Pancreas (tissue), 10 donors: ENCODE results near the gene KCND2. TPM values are rescaled to one million over a fixed set of nuclear protein-coding genes. Genes with fewer than 3 reads are reported as not detected.

Experiments used
- ATAC-seq, 4 donors: fragments of 200-7000 bp; cut with Tn5 transposase; one replicate each; pipeline versions ENCODE4 v1.8.0 to v1.9.1; 2020; ENCODE audit warnings: mild to moderate bottlenecking in 4 of 4, moderate library complexity in 4 of 4
- DNase-seq, 6 donors: peaks; one replicate each; pipeline ENCODE4 v3.0.0-alpha.2; 2020
- FAIRE-seq: peaks from 2 replicates; lab custom pipeline; 2012; peaks lifted over from hg19 to GRCh38; lab: Jason Lieb, UNC
- H3K27ac ChIP-seq, 4 donors: fragments of 200-600 bp; sonication (generic); 1 replicate in 3 of 4; 2 replicates in 1 of 4; pipeline versions ENCODE4 v1.5.0 to v1.8.0; 2020
- H3K27me3 ChIP-seq, 4 donors: fragments of 200-600 bp; one replicate each; pipeline ENCODE4 v1.8.0; 2021
- H3K36me3 ChIP-seq, 3 donors: fragments of 200-600 bp; sonication (generic) in 1 of 3; one replicate each; pipeline versions ENCODE4 v1.5.0 to v1.8.0; 2020 to 2021
- H3K4me1 ChIP-seq, 3 donors: fragments of 200-600 bp; one replicate each; pipeline ENCODE4 v1.8.0; 2021
- H3K4me3 ChIP-seq, 4 donors: fragments of 200-600 bp; sonication (generic) in 2 of 4; one replicate each; pipeline versions ENCODE4 v1.5.0 to v1.8.0; 2020 to 2021
- H3K9me3 ChIP-seq, 4 donors: fragments of 200-600 bp; one replicate each; pipeline ENCODE4 v1.8.0; 2021
- WGBS, 2 donors: extraction: QIAGEN DNeasy Blood & Tissue Kit; methylation state at CpG; one replicate each; pipeline ENCODE4 v1.1.7; 2013; 5-methylcytosine and 5-hydroxymethylcytosine counted together
- intact Hi-C, 3 donors: fragments of 100-400 bp; cut with DNase I; formaldehyde crosslinking; loops; one replicate each; pipeline versions ENCODE4 v1.11.1 to v1.14.2; 2022
- polyA plus RNA-seq, 2 donors: library from polyadenylated mRNA; stranded (reverse); fragments of 200-250 nt; gene quantifications; one replicate each; pipeline ENCODE4 v1.2.3, GENCODE V29; 2013
- total RNA-seq, 6 donors: library from RNA; stranded (reverse); fragmentation: NEBNext Ultra II Directional in 4 of 6; extraction: Animal tissue kit (Norgen Biotek cat#: 25700) in 4 of 6; gene quantifications; one replicate each; pipeline versions ENCODE4 v1.2.1 to v1.2.4, GENCODE V29; 2021 to 2023
- TF ChIP-seq, protein P1 (sequence below), 4 donors: fragments of 200-600 bp; sonication (generic) in 3 of 4; IDR thresholded peaks; one replicate each; pipeline versions ENCODE4 v1.5.0 to v1.8.0; 2021; ENCODE audit warnings: antibody characterized with exemption in 4 of 4
- donor health status: healthy with polysubstance abuse.
- donor health status: DM: no; HTN: no; CAD: no; lungs with moderate emphysema.
- donor health status: DM: no; HTN: no; CAD: no.
- donor health status: control.
- donor health status: control.
- donor health status: Bipolar disorder and iron deficiency.
- donor health status: DM: yes; HTN: yes; CAD: no.
- donor health status: DM: no; HTN: no; CAD: no.
- donor health status: DM: no; HTN: no; CAD: no.
- donor health status: DM: yes; HTN: yes; CAD: no.

KCND2 gene
- total and polyA plus RNA-seq, 8 donors: 0.11 to 1.2 (median 0.27) TPM

DNA sequence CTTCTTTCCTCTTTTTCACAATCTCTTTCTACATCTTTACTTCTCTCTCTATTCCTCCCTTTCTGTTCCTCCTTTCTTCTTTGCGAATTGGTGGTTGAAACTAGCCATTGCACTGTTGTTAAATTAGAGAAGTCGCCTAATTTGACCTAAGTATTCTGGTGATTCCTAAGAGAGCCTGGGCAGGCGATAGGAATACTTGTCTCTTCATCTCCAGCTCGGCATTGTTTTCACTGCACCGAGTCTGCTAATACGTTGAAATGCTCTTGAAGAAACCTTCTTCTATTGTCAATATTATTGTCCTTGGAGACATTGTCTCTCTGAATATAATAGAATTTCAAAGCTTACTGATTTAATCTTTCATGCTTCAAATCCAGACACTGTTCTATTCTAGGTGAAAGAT is 31.7 kb downstream of the KCND2 start:
- 70 to 80% methylated on average over 6 of the region's 6 CpGs for WGBS, 2 donors
- no peak for FAIRE-seq
- DNase-seq: no peak
- no peaks in the 10 kb centered on the region for H3K36me3 ChIP-seq
- ATAC-seq: no peak
- intact Hi-C loops: no loop called here
- H3K27ac ChIP-seq: no peak overlapping the region
- TF ChIP-seq, protein P1, sequence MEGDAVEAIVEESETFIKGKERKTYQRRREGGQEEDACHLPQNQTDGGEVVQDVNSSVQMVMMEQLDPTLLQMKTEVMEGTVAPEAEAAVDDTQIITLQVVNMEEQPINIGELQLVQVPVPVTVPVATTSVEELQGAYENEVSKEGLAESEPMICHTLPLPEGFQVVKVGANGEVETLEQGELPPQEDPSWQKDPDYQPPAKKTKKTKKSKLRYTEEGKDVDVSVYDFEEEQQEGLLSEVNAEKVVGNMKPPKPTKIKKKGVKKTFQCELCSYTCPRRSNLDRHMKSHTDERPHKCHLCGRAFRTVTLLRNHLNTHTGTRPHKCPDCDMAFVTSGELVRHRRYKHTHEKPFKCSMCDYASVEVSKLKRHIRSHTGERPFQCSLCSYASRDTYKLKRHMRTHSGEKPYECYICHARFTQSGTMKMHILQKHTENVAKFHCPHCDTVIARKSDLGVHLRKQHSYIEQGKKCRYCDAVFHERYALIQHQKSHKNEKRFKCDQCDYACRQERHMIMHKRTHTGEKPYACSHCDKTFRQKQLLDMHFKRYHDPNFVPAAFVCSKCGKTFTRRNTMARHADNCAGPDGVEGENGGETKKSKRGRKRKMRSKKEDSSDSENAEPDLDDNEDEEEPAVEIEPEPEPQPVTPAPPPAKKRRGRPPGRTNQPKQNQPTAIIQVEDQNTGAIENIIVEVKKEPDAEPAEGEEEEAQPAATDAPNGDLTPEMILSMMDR (IDR thresholded peaks at IDR 0.05): no peak
- no peaks in the 10 kb centered on the region for H3K9me3 ChIP-seq
- H3K4me3 ChIP-seq: no peak overlapping the region
- no peaks in the 10 kb centered on the region for H3K4me1 ChIP-seq
- no peaks in the 10 kb centered on the region for H3K27me3 ChIP-seq

DNA sequence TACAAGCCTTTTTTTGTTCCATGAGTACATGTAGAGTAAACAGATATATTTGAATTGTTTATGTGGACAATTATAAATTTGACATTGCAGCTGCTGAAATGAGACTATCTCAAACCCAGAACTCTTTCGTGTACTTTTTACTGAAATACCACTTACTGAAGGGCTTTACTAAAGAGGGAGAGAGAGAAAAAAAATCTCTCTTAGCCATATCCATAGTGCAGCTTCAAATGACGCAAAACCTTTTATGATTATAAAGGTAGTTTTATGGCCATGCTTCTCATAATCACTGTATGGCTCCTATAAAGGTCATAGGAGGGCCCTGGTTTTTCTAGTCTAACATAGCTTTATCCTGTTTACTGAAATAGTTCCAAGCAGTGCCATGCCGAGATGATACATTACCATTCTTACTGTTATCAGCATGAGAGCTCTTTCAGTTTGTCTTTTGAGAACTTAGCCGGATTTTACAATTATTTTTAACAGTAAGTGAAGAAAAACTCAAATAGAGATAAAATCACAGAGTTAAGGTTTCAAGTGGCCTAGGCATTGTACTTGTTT is 35.1 kb downstream of the KCND2 start:
- 48 to 52% methylated on average over 4 of the region's 4 CpGs for WGBS, 2 donors
- no peak for ATAC-seq
- H3K4me1 ChIP-seq: no peaks in the 10 kb centered on the region
- no peak for FAIRE-seq
- no peaks in the 10 kb centered on the region for H3K36me3 ChIP-seq
- no peak overlapping the region for H3K27ac ChIP-seq
- TF ChIP-seq, protein P1 (IDR thresholded peaks at IDR 0.05): no peak
- no peak for DNase-seq
- intact Hi-C loops: no loop called here
- no peaks in the 10 kb centered on the region for H3K27me3 ChIP-seq
- H3K9me3 ChIP-seq: no peaks in the 10 kb centered on the region
- no peak overlapping the region for H3K4me3 ChIP-seq

DNA sequence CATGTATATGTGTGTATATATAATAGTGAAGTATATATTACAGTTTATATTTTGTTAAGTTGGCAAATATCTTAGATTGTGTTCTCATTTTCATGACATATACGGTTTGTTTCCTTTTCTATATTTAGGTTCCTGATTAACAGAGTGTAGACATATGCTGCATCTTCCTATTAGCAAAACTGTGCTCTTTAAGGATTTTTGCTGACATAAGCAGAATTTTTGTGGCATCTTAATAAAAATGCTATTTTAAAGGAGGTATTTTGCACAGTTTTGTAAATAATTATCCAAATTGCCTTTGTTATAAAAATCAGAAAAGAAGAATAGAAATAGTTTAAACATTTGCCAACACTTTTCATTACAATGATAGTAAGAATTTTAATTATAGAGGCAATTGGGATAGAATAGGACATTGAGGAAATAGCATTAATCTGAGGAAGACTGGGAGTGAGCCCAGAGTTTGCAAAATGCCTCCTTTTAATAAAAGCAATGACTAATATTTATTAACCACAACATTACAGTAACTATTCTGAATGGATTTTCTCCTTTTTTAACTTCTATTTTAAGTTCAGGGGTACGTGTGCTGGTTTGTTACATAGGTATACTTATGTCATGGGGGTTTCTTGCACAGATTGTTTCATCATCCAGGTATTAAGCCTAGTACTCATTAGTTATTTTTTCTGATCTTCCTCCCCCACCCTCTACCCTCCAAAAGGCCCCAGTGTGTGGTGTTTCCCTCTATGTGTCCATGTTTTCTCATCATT is 38.2 kb downstream of the KCND2 start:
- no peak for FAIRE-seq
- Histone ChIP-seq H3K9me3 (no peaks in the 10 kb centered on the region), H3K4me3 (no peak overlapping the region), H3K27ac (no peak overlapping the region), H3K36me3 (no peaks in the 10 kb centered on the region), H3K4me1 (no peaks in the 10 kb centered on the region), H3K27me3 (no peaks in the 10 kb centered on the region)
- 53 to 78% methylated on average over 2 of the region's 2 CpGs for WGBS, 2 donors
- no peak for DNase-seq
- ATAC-seq: no peak
- TF ChIP-seq, protein P1 (IDR thresholded peaks at IDR 0.05): no peak
- intact Hi-C loops: no loop called here

DNA sequence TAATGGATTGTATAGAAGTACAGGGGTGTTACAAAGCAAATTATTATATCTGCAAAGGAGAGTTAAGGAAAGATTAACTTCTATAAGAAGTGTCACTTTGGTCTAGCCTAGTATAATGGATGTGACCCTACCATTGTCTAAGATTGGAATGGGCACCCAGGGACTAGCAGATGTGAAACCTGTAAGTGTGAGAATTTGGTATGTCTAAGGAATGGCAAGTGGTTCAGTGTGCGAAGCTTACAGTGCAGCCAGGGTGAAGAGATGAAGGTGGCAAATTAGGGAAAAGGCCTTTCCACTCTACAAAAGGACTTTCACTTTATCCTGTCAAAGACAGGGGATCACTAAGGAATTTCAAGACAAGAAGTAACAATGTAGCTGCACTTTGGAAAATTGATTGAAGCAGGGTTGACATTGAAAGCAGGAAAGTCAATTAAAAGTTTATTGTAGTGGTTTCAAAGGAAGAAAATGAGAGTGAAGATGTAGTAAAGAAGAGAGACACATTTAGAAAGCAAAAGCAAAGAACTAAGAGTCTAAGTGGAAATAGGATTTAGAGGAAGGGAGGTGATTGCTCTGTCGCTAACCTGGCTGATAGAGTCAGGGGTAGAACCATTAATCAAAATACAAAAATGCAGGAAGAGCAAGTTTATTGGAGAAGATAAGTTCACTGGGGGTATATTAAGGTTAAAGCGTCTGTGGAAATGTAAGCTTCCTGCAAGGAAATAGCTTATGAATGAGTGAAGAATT is 47.4 kb downstream of the KCND2 start:
- Histone ChIP-seq H3K4me1 (no peaks in the 10 kb centered on the region), H3K27me3 (no peaks in the 10 kb centered on the region), H3K27ac (no peak overlapping the region), H3K9me3 (no peaks in the 10 kb centered on the region), H3K36me3 (no peaks in the 10 kb centered on the region), H3K4me3 (no peak overlapping the region)
- DNase-seq (no peak), ATAC-seq (no peak), FAIRE-seq (no peak)
- TF ChIP-seq, protein P1 (IDR thresholded peaks at IDR 0.05): no peak
- intact Hi-C loops: no loop called here
- 47 to 73% methylated on average over 3 of the region's 3 CpGs for WGBS, 2 donors
